ENCODE measurements around the gene RILP.

The RILP gene

DNA sequence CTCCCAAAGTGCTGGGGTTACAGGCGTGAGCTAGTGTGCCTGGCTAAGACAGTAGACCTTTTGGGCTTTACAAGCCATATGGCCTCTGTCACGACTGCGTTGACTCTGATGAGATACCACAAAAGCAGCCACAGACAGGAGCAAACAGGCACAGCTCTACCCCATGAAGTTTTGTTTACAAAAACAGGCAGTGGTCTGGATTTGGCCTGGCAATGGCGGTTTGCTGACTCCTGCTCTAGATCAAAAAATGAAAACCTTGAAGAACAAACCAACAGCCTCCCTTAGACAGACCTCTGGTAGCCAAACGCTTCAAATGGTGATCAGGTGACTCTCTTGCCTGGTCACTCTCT is 41.7 kb downstream of the RILP start:
- Histone ChIP-seq H3K9me3 (replicated peaks; ENCODE audit: insufficient read depth, low read length) (no peaks in the 10 kb centered on the region), H3K79me2 (ENCODE audit: low read length) (no peaks in the 10 kb centered on the region), H2AFZ (ENCODE audit: low read length) (no peak overlapping the region), H3K4me2 (ENCODE audit: low read depth, low read length) (no peak overlapping the region), H4K20me1 (ENCODE audit: insufficient read depth, low read length) (no peaks in the 10 kb centered on the region), H3K9me2 (replicated peaks; ENCODE audit: insufficient read depth, low read length) (no peaks in the 10 kb centered on the region), H3K27me3 (replicated peaks; ENCODE audit: insufficient read depth, low read length) (no peaks in the 10 kb centered on the region), H3K4me1 (ENCODE audit: low read length) (no peaks in the 10 kb centered on the region), H3K4me3 (ENCODE audit: low read length) (no peak overlapping the region), H3K36me3 (replicated peaks; ENCODE audit: insufficient read depth, low read length) (no peaks in the 10 kb centered on the region), H3K9ac (ENCODE audit: low read length) (no peak overlapping the region), H3K27ac (ENCODE audit: low read length) (no peak overlapping the region), H3F3A (ENCODE audit: insufficient read depth, low read length) (no peaks in the 10 kb centered on the region)
- DNase-seq = no peak
- no peak for TF ChIP-seq EZH2phosphoT487 (IDR thresholded peaks at IDR 0.05; ENCODE audit: low read length)
- TF ChIP-seq, protein P1, sequence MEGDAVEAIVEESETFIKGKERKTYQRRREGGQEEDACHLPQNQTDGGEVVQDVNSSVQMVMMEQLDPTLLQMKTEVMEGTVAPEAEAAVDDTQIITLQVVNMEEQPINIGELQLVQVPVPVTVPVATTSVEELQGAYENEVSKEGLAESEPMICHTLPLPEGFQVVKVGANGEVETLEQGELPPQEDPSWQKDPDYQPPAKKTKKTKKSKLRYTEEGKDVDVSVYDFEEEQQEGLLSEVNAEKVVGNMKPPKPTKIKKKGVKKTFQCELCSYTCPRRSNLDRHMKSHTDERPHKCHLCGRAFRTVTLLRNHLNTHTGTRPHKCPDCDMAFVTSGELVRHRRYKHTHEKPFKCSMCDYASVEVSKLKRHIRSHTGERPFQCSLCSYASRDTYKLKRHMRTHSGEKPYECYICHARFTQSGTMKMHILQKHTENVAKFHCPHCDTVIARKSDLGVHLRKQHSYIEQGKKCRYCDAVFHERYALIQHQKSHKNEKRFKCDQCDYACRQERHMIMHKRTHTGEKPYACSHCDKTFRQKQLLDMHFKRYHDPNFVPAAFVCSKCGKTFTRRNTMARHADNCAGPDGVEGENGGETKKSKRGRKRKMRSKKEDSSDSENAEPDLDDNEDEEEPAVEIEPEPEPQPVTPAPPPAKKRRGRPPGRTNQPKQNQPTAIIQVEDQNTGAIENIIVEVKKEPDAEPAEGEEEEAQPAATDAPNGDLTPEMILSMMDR (IDR thresholded peaks at IDR 0.05; ENCODE audit: low read length) = no peak
- TF ChIP-seq EZH2 (optimal IDR thresholded peaks at IDR 0.05; ENCODE audit: low read depth, low read length) = no peak

DNA sequence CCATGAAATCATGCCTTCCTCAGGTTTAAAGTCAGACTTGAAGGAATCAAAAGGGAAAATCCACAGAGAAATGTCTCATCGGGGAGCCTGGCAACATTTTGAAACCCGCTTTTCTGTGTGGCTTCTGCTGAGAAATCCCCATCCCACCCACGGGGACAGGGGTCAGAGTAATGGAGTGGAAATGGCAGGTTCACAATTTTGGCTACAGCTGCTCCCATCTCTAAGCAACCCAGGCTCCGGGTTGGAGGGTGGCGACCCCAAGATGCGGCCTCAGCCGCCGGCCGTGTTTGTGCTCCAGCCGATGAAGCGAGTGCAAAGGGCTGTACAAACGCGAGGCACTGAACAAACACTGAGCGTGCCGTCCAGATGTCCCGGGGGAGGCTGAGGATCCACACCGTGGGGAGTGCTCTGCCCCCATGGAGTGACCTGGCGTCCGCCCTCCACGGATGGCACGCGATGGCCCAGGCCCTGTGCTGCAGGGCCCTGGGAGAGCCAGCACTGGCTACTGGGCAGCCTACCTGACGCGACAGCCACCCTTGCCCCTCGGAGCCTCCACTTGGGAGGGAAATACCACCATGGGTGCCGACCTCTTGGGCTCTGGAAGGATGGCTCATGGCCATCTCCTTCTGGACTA is 43.2 kb downstream of the RILP start:
- H3K4me1 ChIP-seq (ENCODE audit: low read length) = no peaks in the 10 kb centered on the region
- TF ChIP-seq EZH2phosphoT487 (IDR thresholded peaks at IDR 0.05; ENCODE audit: low read length) (no peak), EZH2 (optimal IDR thresholded peaks at IDR 0.05; ENCODE audit: low read depth, low read length) (no peak)
- TF ChIP-seq, protein P1 (IDR thresholded peaks at IDR 0.05; ENCODE audit: low read length) = no peak
- no peak overlapping the region for H3K4me2 ChIP-seq (ENCODE audit: low read depth, low read length)
- no peaks in the 10 kb centered on the region for H3F3A ChIP-seq (ENCODE audit: insufficient read depth, low read length)
- H2AFZ ChIP-seq (ENCODE audit: low read length) = no peak overlapping the region
- no peak for DNase-seq
- no peak overlapping the region for H3K27ac ChIP-seq (ENCODE audit: low read length)
- no peaks in the 10 kb centered on the region for H3K9me3 ChIP-seq (replicated peaks; ENCODE audit: insufficient read depth, low read length)
- H3K9ac ChIP-seq (ENCODE audit: low read length) = no peak overlapping the region
- no peaks in the 10 kb centered on the region for H3K27me3 ChIP-seq (replicated peaks; ENCODE audit: insufficient read depth, low read length)
- no peaks in the 10 kb centered on the region for H4K20me1 ChIP-seq (ENCODE audit: insufficient read depth, low read length)
- H3K79me2 ChIP-seq (ENCODE audit: low read length) = no peaks in the 10 kb centered on the region
- H3K4me3 ChIP-seq (ENCODE audit: low read length) = no peak overlapping the region
- H3K36me3 ChIP-seq (replicated peaks; ENCODE audit: insufficient read depth, low read length) = no peaks in the 10 kb centered on the region; the same call in 1 of the 2 replicates
- H3K9me2 ChIP-seq (replicated peaks; ENCODE audit: insufficient read depth, low read length) = no peaks in the 10 kb centered on the region

DNA sequence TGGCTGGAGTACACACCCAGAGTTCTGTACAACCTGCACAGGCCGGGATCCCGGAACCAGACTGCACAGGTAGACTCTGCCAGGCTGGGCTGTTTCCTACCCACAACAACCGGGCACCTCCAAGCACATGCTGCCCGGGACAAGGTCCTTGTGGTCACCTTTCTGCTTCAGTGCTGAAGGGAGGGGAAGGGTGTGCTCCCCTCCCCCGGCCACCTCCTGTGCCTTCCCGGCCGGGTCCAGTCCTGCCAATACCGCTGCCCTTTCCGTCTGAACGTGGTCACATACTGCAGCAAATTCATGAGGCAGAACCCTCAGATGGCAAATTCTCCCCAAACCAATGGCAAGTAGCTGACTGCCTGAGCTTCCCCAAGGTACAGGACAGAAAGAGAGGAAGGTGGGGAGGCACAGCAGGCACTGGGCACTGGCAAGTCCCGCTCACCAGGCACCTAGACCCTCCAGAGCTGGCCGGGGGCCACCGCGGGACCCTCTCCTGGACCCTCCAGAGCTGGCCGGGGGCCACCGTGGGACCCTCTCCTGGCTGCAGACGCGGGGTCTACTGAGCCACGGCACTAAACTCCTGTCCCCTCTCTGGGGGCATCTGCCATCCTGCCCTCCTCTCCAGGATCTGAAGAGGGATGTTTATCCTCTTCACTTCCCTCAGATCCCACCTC is 43.9 kb downstream of the RILP start:
- no peaks in the 10 kb centered on the region for H3K4me1 ChIP-seq (ENCODE audit: low read length)
- no peaks in the 10 kb centered on the region for H3K27me3 ChIP-seq (replicated peaks; ENCODE audit: insufficient read depth, low read length)
- H3K9ac ChIP-seq (ENCODE audit: low read length) = no peak overlapping the region
- TF ChIP-seq, protein P1 (IDR thresholded peaks at IDR 0.05; ENCODE audit: low read length) = no peak
- no peak for TF ChIP-seq EZH2phosphoT487 (IDR thresholded peaks at IDR 0.05; ENCODE audit: low read length)
- no peak for TF ChIP-seq EZH2 (optimal IDR thresholded peaks at IDR 0.05; ENCODE audit: low read depth, low read length)
- no peak for DNase-seq
- H3F3A ChIP-seq (ENCODE audit: insufficient read depth, low read length) = no peaks in the 10 kb centered on the region
- H3K27ac ChIP-seq (ENCODE audit: low read length) = no peak overlapping the region
- H3K36me3 ChIP-seq (replicated peaks; ENCODE audit: insufficient read depth, low read length) = no peaks in the 10 kb centered on the region; the same call in 1 of the 2 replicates
- no peak overlapping the region for H2AFZ ChIP-seq (ENCODE audit: low read length)
- no peaks in the 10 kb centered on the region for H3K9me2 ChIP-seq (replicated peaks; ENCODE audit: insufficient read depth, low read length)
- no peaks in the 10 kb centered on the region for H4K20me1 ChIP-seq (ENCODE audit: insufficient read depth, low read length)
- no peak overlapping the region for H3K4me2 ChIP-seq (ENCODE audit: low read depth, low read length)
- no peak overlapping the region for H3K4me3 ChIP-seq (ENCODE audit: low read length)
- no peaks in the 10 kb centered on the region for H3K79me2 ChIP-seq (ENCODE audit: low read length)
- no peaks in the 10 kb centered on the region for H3K9me3 ChIP-seq (replicated peaks; ENCODE audit: insufficient read depth, low read length)

Measured in MM.1S (cell line).